Neural cell (in vitro differentiated cells): ENCODE measurements around the gene CHD2. TPM values are rescaled to one million over a fixed set of nuclear protein-coding genes. Genes with fewer than 3 reads are reported as not detected.

Experiments used
- H2AFZ ChIP-seq: fragments of 200-600, 300-800 bp; sonication (generic), shearing (Covaris generic); 2 replicates; pipeline ENCODE4 v1.6.0; 2014; ENCODE audit warnings: low read depth, mild to moderate bottlenecking, antibody characterized with exemption, low read length, moderate library complexity
- H3F3A ChIP-seq: fragments of 200-600 bp; shearing (Covaris generic); 2 replicates; pipeline ENCODE4 v1.6.1; 2016; ENCODE audit warnings: mild to moderate bottlenecking, moderate library complexity, mixed read lengths, antibody characterized with exemption, low read length; ENCODE audit not compliant: insufficient read depth, poor library complexity, severe bottlenecking
- H3K27ac ChIP-seq: fragments of 200-600, 300-800 bp; sonication (generic), shearing (Covaris generic); 2 replicates; pipeline ENCODE4 v1.5.1; 2014; ENCODE audit warnings: mild to moderate bottlenecking, low read length, moderate library complexity
- H3K27me3 ChIP-seq: fragments of 300-800, 200-600 bp; sonication (generic), shearing (Covaris generic); 2 replicates; pipeline ENCODE4 v1.6.0; 2014; ENCODE audit warnings: mild to moderate bottlenecking, low read depth, low read length, moderate library complexity; ENCODE audit not compliant: insufficient read depth
- H3K36me3 ChIP-seq: fragments of 300-800, 200-600 bp; sonication (generic), shearing (Covaris generic); 2 replicates; pipeline ENCODE4 v1.5.1; 2014; ENCODE audit warnings: mild to moderate bottlenecking, antibody characterized with exemption, low read length, moderate library complexity; ENCODE audit not compliant: insufficient read depth
- H3K4me2 ChIP-seq: fragments of 300-800, 200-600 bp; sonication (generic), shearing (Covaris generic); 2 replicates; pipeline ENCODE4 v1.6.0; 2014; ENCODE audit warnings: mild to moderate bottlenecking, low read length
- H3K4me3 ChIP-seq: fragments of 300-800, 200-600 bp; sonication (generic), shearing (Covaris generic); 2 replicates; pipeline ENCODE4 v1.5.1; 2014; ENCODE audit warnings: mild to moderate bottlenecking, low read length, moderate library complexity
- H3K79me2 ChIP-seq: fragments of 200-600 bp; shearing (Covaris generic); replicated peaks from 2 replicates; pipeline ENCODE4 v1.6.0; 2014; ENCODE audit warnings: mild to moderate bottlenecking, low read length, moderate library complexity; ENCODE audit not compliant: insufficient read depth
- H3K9ac ChIP-seq: fragments of 300-800, 200-600 bp; sonication (generic), shearing (Covaris generic); 2 replicates; pipeline ENCODE4 v1.6.1; 2016; ENCODE audit warnings: mild to moderate bottlenecking, low read length, mixed read lengths
- H3K9me2 ChIP-seq: fragments of 200-600 bp; shearing (Covaris generic); 2 replicates; pipeline ENCODE4 v1.6.1; 2016; ENCODE audit warnings: mild to moderate bottlenecking, low read length, mixed read lengths; ENCODE audit not compliant: insufficient read depth
- H3K9me3 ChIP-seq: fragments of 200-600, 300-800 bp; sonication (generic), shearing (Covaris generic); 2 replicates; pipeline ENCODE4 v1.6.1; 2016; ENCODE audit warnings: mild to moderate bottlenecking, mixed run types, low read length, moderate library complexity, mixed read lengths
- H4K20me1 ChIP-seq: fragments of 200-600 bp; shearing (Covaris generic); 2 replicates; pipeline ENCODE4 v1.6.1; 2016; ENCODE audit warnings: mild to moderate bottlenecking, mixed run types; ENCODE audit not compliant: insufficient read depth
- CTCF ChIP-seq: fragments of 450-650 bp; IDR thresholded peaks from 2 replicates; pipeline ENCODE4 v1.5.1; 2014; ENCODE audit warnings: antibody characterized with exemption, mild to moderate bottlenecking, moderate library complexity; ENCODE audit not compliant: poor library complexity, severe bottlenecking
- EP300 ChIP-seq: fragments of 450-650 bp; conservative IDR thresholded peaks from 2 replicates; pipeline ENCODE4 v1.6.1; 2014; ENCODE audit warnings: antibody characterized with exemption, mild to moderate bottlenecking, moderate library complexity; ENCODE audit not compliant: poor library complexity, severe bottlenecking
- EZH2 ChIP-seq: fragments of 200-600, 300-800 bp; shearing (Covaris generic), sonication (generic); IDR thresholded peaks from 2 replicates; pipeline ENCODE4 v1.6.1; 2014; ENCODE audit warnings: antibody characterized with exemption, low read length, borderline replicate concordance, mild to moderate bottlenecking; ENCODE audit not compliant: insufficient read depth, poor library complexity, severe bottlenecking
- MXI1 ChIP-seq: fragments of 450-650 bp; conservative IDR thresholded peaks from 2 replicates; pipeline ENCODE4 v1.6.1; 2014; ENCODE audit warnings: antibody characterized with exemption, mild to moderate bottlenecking; ENCODE audit not compliant: poor library complexity, severe bottlenecking
- POLR2AphosphoS5 ChIP-seq: IDR thresholded peaks from 2 replicates; pipeline ENCODE4 v1.6.1; 2012
- RAD21 ChIP-seq: fragments of 450-650 bp; conservative IDR thresholded peaks from 2 replicates; pipeline ENCODE4 v1.6.1; 2014; ENCODE audit warnings: antibody characterized with exemption, mild to moderate bottlenecking, moderate library complexity
- REST ChIP-seq: IDR thresholded peaks from 2 replicates; pipeline ENCODE4 v1.6.1; 2012; ENCODE audit warnings: borderline replicate concordance
- SMC3 ChIP-seq: fragments of 450-650 bp; conservative IDR thresholded peaks from 2 replicates; pipeline ENCODE4 v1.6.1; 2014; ENCODE audit warnings: antibody characterized with exemption, mild to moderate bottlenecking, moderate library complexity; ENCODE audit not compliant: poor library complexity
- TAF1 ChIP-seq: IDR thresholded peaks from 2 replicates; pipeline ENCODE4 v1.6.1; 2012; ENCODE audit warnings: low read depth
- polyA plus RNA-seq: library from polyadenylated mRNA; depleted of rRNA; stranded (reverse); fragments of >200 nt; gene quantifications from 2 replicates; pipeline ENCODE4 v1.2.3, GENCODE V29; 2014

CHD2 gene
- polyA plus RNA-seq, 1 donor from 2014 or later: 113 TPM

- Histone ChIP-seq H3K9me3 (no peaks in the 10 kb centered on the region), H3K4me3 (no peak overlapping the region), H3K27ac (no peak overlapping the region), H3K27me3 (no peaks in the 10 kb centered on the region), H3K9me2 (no peaks in the 10 kb centered on the region), H3K9ac (no peak overlapping the region), H4K20me1 (no peaks in the 10 kb centered on the region), H3K36me3 (peaks cover 47% of the 10 kb centered on the region), H2AFZ (no peak overlapping the region), H3F3A (peaks cover 2% of the 10 kb centered on the region), H3K4me2 (no peak overlapping the region), H3K79me2 (peaks cover 2% of the 10 kb centered on the region)
- TF ChIP-seq SMC3 (no peak), REST (no peak), POLR2AphosphoS5 (no peak), RAD21 (no peak), TAF1 (no peak), CTCF (no peak), EZH2 (no peak), MXI1 (no peak), EP300 (no peak)
Observed at GRCh38 chr15:92954002-92954401, 53.9 kb downstream of the CHD2 start.

- Histone ChIP-seq H3K9me3 (no peaks in the 10 kb centered on the region), H3K79me2 (peaks cover 2% of the 10 kb centered on the region), H3K9me2 (no peaks in the 10 kb centered on the region), H4K20me1 (no peaks in the 10 kb centered on the region), H3K36me3 (peaks cover 51% of the 10 kb centered on the region), H3K4me3 (no peak overlapping the region), H3K4me2 (no peak overlapping the region), H3F3A (peaks cover 2% of the 10 kb centered on the region), H2AFZ (no peak overlapping the region), H3K27me3 (no peaks in the 10 kb centered on the region), H3K9ac (no peak overlapping the region), H3K27ac (no peak overlapping the region)
- TF ChIP-seq RAD21: no peak
- TF ChIP-seq SMC3: no peak
- no peak for TF ChIP-seq EP300
- no peak for TF ChIP-seq REST
- TF ChIP-seq TAF1: no peak
- TF ChIP-seq CTCF: no peak
- TF ChIP-seq EZH2: no peak
- no peak for TF ChIP-seq MXI1
- TF ChIP-seq POLR2AphosphoS5: no peak
Observed at GRCh38 chr15:92954578-92954977, 54.5 kb downstream of the CHD2 start.
